A673 (cell line): ENCODE data around the gene ZFYVE19. TPM values are rescaled to one million over a fixed set of nuclear protein-coding genes. Genes with fewer than 3 reads are reported as not detected.
A peak's percentile ranks its signal among the peaks of the same experiment; 100 is the strongest.

Experiments used
- BruUV-seq: library from RNA; stranded (reverse); fragments of 400-500 nt; replicated peaks from 2 replicates; lab custom pipeline; 2021; lab: Mats Ljungman, UMichigan
- CTCF ChIA-PET: fragments of 300-600 bp; sonication (Branson Sonifier 250); formaldehyde crosslinking; loops from one replicate; lab custom pipeline; 2022; ENCODE audit warnings: antibody characterized with exemption; lab: Charles Lee
- POLR2A ChIA-PET: fragments of 300-600 bp; sonication (Branson Sonifier 250); formaldehyde crosslinking; loops from one replicate; lab custom pipeline; 2022; ENCODE audit warnings: antibody characterized with exemption; ENCODE audit not compliant: low non-redundant PET; lab: Charles Lee
- DNase-seq: peaks from one replicate; pipeline ENCODE4 v3.0.0-alpha.2; 2015; ENCODE audit warnings: low spot score
- H3K27ac ChIP-seq: fragments of 200-600 bp; sonication (generic); 2 replicates; pipeline ENCODE4 v1.5.1; 2016; ENCODE audit warnings: mixed run types, low read depth, mild to moderate bottlenecking, mixed read lengths, antibody characterized with exemption, low read length; ENCODE audit not compliant: poor library complexity, severe bottlenecking
- H3K27me3 ChIP-seq: fragments of 200-600 bp; sonication (generic); replicated peaks from 2 replicates; pipeline ENCODE4 v1.6.1; 2017; ENCODE audit warnings: mixed run types, low read depth, mild to moderate bottlenecking, mixed read lengths, antibody characterized with exemption, low read length; ENCODE audit not compliant: insufficient read depth, poor library complexity
- H3K36me3 ChIP-seq: fragments of 200-600 bp; sonication (generic); 2 replicates; pipeline ENCODE4 v1.6.1; 2016; ENCODE audit warnings: mixed run types, mild to moderate bottlenecking, mixed read lengths, antibody characterized with exemption, low read length; ENCODE audit not compliant: insufficient read depth, poor library complexity, severe bottlenecking
- H3K4me1 ChIP-seq: fragments of 200-600 bp; sonication (generic); 2 replicates; pipeline ENCODE4 v1.6.1; 2017; ENCODE audit warnings: mixed run types, mild to moderate bottlenecking, mixed read lengths, antibody characterized with exemption, low read length; ENCODE audit not compliant: insufficient read depth, poor library complexity, severe bottlenecking
- H3K4me3 ChIP-seq: fragments of 200-600 bp; sonication (generic); 2 replicates; pipeline ENCODE4 v1.5.1; 2016; ENCODE audit warnings: low read depth, mixed run types, mild to moderate bottlenecking, mixed read lengths, low read length; ENCODE audit not compliant: poor library complexity, severe bottlenecking
- H3K9me3 ChIP-seq: fragments of 200-600 bp; sonication (generic); 2 replicates; pipeline ENCODE4 v1.6.1; 2016; ENCODE audit warnings: mixed run types, low read depth, mild to moderate bottlenecking, mixed read lengths, antibody characterized with exemption, low read length; ENCODE audit not compliant: poor library complexity, severe bottlenecking
- EZH2 ChIP-seq: fragments of 200-600 bp; sonication (generic); IDR thresholded peaks from 2 replicates; pipeline ENCODE4 v1.6.1; 2017; ENCODE audit warnings: borderline replicate concordance, low read depth, mild to moderate bottlenecking, mixed read lengths, antibody characterized with exemption, low read length; ENCODE audit not compliant: poor library complexity, severe bottlenecking
- intact Hi-C: fragments of 100-400 bp; cut with micrococcal nuclease; formaldehyde crosslinking; loops from one replicate; pipeline ENCODE4 v1.10.0; 2022; ENCODE audit not compliant: unreplicated experiment
- total RNA-seq: library from RNA; stranded (reverse); gene quantifications from 2 replicates; pipeline ENCODE4 v1.2.3, GENCODE V29; 2021
- TF ChIP-seq, protein P1 (sequence below): fragments of 300-800, 200-600 bp; sonication (generic); conservative IDR thresholded peaks from 2 replicates; pipeline ENCODE4 v1.5.1; 2017; ENCODE audit warnings: low read depth, mild to moderate bottlenecking, antibody characterized with exemption, low read length, moderate library complexity, mixed read lengths

Gene ZFYVE19
- total RNA-seq, 1 experiment from 2014 or later: 26.4 TPM

- H3K9me3 ChIP-seq: no peaks in the 10 kb centered on the region
- no peak overlapping the region for H3K27ac ChIP-seq
- intact Hi-C loops: no loop called here
- ChIA-PET POLR2A (no interaction called here), CTCF (interaction anchor here (0.6 kb wide), 1 partner anchor 39 kb away, joined by 4 read pairs; no protein-coding TSS in a partner anchor)
- no peaks in the 10 kb centered on the region for H3K36me3 ChIP-seq
- no TSS peak for BruUV-seq
- peaks cover 11% of the 10 kb centered on the region for H3K4me1 ChIP-seq
- H3K4me3 ChIP-seq: no peak overlapping the region
- DNase-seq: no peak
- no peaks in the 10 kb centered on the region for H3K27me3 ChIP-seq
- TF ChIP-seq, protein P1, sequence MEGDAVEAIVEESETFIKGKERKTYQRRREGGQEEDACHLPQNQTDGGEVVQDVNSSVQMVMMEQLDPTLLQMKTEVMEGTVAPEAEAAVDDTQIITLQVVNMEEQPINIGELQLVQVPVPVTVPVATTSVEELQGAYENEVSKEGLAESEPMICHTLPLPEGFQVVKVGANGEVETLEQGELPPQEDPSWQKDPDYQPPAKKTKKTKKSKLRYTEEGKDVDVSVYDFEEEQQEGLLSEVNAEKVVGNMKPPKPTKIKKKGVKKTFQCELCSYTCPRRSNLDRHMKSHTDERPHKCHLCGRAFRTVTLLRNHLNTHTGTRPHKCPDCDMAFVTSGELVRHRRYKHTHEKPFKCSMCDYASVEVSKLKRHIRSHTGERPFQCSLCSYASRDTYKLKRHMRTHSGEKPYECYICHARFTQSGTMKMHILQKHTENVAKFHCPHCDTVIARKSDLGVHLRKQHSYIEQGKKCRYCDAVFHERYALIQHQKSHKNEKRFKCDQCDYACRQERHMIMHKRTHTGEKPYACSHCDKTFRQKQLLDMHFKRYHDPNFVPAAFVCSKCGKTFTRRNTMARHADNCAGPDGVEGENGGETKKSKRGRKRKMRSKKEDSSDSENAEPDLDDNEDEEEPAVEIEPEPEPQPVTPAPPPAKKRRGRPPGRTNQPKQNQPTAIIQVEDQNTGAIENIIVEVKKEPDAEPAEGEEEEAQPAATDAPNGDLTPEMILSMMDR: no peak
- TF ChIP-seq EZH2: no peak
These were observed 21.7 kb upstream of the ZFYVE19 start for GRCh38 chr15:40785164-40785563.

DNA sequence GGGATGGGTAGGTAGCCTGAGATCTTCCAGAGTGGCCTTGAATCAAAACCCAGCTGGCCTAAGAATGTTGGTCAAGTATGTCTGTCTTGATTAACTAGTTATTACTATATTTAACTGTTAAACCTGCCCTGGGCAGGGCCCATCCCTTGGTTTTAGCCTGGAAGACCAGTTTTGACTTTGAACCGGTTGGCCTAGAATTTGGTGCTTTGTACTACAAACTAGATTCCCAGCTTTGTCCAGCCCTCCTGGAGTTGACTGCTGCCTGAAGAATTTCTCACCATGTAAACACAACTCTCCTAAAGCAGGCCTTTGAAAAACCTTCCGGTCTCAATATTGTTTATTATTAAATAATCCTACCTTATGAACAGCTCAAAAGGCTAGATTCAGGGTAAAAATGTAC lies 21.1 kb upstream of the ZFYVE19 start:
- no TSS peak for BruUV-seq
- H3K4me3 ChIP-seq: no peak overlapping the region
- no peak for TF ChIP-seq EZH2
- TF ChIP-seq, protein P1: no peak
- intact Hi-C loops: no loop called here
- H3K9me3 ChIP-seq: no peaks in the 10 kb centered on the region
- H3K4me1 ChIP-seq: peaks cover 11% of the 10 kb centered on the region
- H3K36me3 ChIP-seq: no peaks in the 10 kb centered on the region
- ChIA-PET POLR2A (no interaction called here), CTCF (interaction anchor here (0.5 kb wide), 1 partner anchor 39 kb away, joined by 9 read pairs; no protein-coding TSS in a partner anchor)
- DNase-seq: no peak
- H3K27me3 ChIP-seq: no peaks in the 10 kb centered on the region
- no peak overlapping the region for H3K27ac ChIP-seq

GRCh38 chr15:40787344-40787841 lies 19.5 kb upstream of the ZFYVE19 start:
- no TSS peak for BruUV-seq
- Histone ChIP-seq H3K4me3 (no peak overlapping the region), H3K9me3 (no peaks in the 10 kb centered on the region), H3K36me3 (no peaks in the 10 kb centered on the region), H3K27me3 (no peaks in the 10 kb centered on the region), H3K4me1 (peaks cover 11% of the 10 kb centered on the region), H3K27ac (peak overlapping the region; percentile 27)
- CTCF ChIA-PET: interaction anchor here (2.1 kb wide), 1 partner anchor 71 kb away, joined by 10 read pairs; no protein-coding TSS in a partner anchor
- POLR2A ChIA-PET: no interaction called here
- intact Hi-C loops: no loop called here
- no peak for TF ChIP-seq EZH2
- peak; percentile 61 for DNase-seq

DNA sequence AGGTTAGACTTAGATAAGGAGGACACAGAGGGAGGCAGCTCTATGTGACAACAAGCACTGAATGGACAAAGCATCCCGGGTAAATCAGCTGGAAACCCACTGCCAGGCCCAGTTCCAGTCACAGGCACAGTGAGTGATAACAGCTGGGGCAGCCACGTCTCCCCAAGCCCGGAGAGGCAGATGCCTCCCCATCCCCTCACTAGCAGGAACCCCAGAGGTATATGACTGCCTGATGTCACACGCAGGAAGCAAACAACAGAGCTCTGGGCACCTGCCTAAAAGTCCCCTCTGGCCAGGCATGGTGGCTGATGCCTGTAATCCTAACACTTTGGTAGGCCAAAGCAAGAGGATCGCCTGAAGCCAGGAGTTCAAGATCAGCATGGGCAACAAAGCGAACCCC lies 18.9 kb upstream of the ZFYVE19 start:
- BruUV-seq: no TSS peak
- H3K4me3 ChIP-seq: no peak overlapping the region
- intact Hi-C loops: no loop called here
- H3K27ac ChIP-seq: peak overlapping the region; percentile 27
- no peak for DNase-seq
- ChIA-PET CTCF (interaction anchor here (2.1 kb wide), 1 partner anchor 70 kb away, joined by 10 read pairs; no protein-coding TSS in a partner anchor), POLR2A (no interaction called here)
- no peaks in the 10 kb centered on the region for H3K36me3 ChIP-seq
- TF ChIP-seq, protein P1: no peak
- TF ChIP-seq EZH2: no peak
- H3K4me1 ChIP-seq: peaks cover 11% of the 10 kb centered on the region
- no peaks in the 10 kb centered on the region for H3K27me3 ChIP-seq
- no peaks in the 10 kb centered on the region for H3K9me3 ChIP-seq
